Gastrocnemius medialis (tissue), 4 donors: Measurements from ENCODE around the gene LHX2.

Experiments
- POLR2A ChIP-seq, 2 donors: fragments of 450-650 bp; IDR thresholded peaks; one replicate each; pipeline ENCODE4 v1.6.1; 2017; ENCODE audit warnings: antibody characterized with exemption in 2 of 2, mild to moderate bottlenecking in 2 of 2, moderate library complexity in 2 of 2
- TF ChIP-seq, protein P1 (sequence below), 5 experiments: fragments of 450-650 bp in 3 of 5; fragments of 200-600 bp in 2 of 5; sonication (generic) in 2 of 5; IDR thresholded peaks in 4 of 5; conservative IDR thresholded peaks in 1 of 5; 1 replicate in 4 of 5; 2 replicates in 1 of 5; pipeline ENCODE4 v1.5.1; 2016 to 2019; ENCODE audit warnings: antibody characterized with exemption in 5 of 5, mild to moderate bottlenecking in 3 of 5, moderate library complexity in 3 of 5

DNA sequence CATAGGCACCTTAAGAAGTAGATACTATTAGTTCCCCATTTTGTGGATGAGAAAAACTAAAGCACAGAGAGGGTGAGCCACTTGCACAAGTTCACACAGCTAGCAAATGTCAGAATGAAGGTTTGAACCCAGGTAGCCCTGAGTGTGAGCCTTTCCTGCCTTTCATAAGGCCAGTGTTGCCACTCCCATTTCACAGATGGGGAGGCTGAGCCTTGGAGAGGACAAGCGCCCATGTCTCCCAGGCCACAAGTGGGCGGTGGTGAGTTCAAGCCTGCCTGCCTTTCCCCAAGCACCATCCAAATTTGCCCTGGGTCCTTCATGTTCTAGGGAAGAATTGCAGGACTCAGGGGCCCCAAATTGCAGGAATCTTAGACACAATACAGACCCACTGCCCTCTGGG lies 50.6 kb downstream of the LHX2 start:
- TF ChIP-seq, protein P1, sequence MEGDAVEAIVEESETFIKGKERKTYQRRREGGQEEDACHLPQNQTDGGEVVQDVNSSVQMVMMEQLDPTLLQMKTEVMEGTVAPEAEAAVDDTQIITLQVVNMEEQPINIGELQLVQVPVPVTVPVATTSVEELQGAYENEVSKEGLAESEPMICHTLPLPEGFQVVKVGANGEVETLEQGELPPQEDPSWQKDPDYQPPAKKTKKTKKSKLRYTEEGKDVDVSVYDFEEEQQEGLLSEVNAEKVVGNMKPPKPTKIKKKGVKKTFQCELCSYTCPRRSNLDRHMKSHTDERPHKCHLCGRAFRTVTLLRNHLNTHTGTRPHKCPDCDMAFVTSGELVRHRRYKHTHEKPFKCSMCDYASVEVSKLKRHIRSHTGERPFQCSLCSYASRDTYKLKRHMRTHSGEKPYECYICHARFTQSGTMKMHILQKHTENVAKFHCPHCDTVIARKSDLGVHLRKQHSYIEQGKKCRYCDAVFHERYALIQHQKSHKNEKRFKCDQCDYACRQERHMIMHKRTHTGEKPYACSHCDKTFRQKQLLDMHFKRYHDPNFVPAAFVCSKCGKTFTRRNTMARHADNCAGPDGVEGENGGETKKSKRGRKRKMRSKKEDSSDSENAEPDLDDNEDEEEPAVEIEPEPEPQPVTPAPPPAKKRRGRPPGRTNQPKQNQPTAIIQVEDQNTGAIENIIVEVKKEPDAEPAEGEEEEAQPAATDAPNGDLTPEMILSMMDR (IDR thresholded peaks at IDR 0.05 in 4 of 5, conservative IDR thresholded peaks at IDR 0.05 in 1 of 5), result no peak
- no peak for TF ChIP-seq POLR2A (IDR thresholded peaks at IDR 0.05)
